ENCODE measurements around the gene DPH1. TPM values are rescaled to one million over a fixed set of nuclear protein-coding genes. Genes with fewer than 3 reads are reported as not detected.

Gene DPH1
- total RNA-seq, 4 donors from 2014 or later, result 23.5 to 33.7 (median 25.0) TPM

DNA sequence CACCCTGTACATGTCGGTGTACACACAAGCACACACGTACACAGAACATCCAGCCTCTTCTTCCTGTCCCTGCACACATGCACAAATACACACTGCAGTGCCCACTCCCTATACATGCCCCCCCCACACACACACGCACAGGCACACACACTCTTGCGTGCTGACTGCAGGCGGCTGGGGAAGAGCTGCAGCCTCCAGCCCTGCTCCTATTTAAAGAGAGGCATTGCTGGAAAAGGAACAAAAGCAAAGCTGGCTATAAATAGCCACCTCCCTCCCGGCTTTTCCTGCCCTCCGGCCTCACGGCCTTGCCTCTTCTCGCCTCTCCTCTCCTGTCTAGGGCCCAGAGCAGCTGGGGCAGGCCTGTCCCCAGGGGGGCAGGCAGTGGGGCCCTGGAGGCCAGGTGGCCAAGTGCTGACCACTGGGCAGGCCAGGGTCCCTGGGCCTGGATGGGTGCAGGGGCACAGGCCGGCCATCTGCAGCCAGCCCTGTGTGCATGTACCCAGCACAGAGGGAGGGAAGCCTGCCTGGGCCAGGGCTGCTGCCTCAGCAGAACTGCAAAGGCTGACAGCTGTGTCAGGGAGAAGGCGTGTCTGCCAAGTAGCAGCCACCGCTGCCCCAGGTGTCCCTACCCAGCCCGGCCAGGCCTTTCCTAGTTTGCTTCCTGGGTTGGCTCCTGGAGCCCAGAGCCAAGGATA is 30.2 kb upstream of the DPH1 start:
- TF ChIP-seq, protein P1, sequence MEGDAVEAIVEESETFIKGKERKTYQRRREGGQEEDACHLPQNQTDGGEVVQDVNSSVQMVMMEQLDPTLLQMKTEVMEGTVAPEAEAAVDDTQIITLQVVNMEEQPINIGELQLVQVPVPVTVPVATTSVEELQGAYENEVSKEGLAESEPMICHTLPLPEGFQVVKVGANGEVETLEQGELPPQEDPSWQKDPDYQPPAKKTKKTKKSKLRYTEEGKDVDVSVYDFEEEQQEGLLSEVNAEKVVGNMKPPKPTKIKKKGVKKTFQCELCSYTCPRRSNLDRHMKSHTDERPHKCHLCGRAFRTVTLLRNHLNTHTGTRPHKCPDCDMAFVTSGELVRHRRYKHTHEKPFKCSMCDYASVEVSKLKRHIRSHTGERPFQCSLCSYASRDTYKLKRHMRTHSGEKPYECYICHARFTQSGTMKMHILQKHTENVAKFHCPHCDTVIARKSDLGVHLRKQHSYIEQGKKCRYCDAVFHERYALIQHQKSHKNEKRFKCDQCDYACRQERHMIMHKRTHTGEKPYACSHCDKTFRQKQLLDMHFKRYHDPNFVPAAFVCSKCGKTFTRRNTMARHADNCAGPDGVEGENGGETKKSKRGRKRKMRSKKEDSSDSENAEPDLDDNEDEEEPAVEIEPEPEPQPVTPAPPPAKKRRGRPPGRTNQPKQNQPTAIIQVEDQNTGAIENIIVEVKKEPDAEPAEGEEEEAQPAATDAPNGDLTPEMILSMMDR (IDR thresholded peaks at IDR 0.05; ENCODE audit: low read depth), result no peak

DNA sequence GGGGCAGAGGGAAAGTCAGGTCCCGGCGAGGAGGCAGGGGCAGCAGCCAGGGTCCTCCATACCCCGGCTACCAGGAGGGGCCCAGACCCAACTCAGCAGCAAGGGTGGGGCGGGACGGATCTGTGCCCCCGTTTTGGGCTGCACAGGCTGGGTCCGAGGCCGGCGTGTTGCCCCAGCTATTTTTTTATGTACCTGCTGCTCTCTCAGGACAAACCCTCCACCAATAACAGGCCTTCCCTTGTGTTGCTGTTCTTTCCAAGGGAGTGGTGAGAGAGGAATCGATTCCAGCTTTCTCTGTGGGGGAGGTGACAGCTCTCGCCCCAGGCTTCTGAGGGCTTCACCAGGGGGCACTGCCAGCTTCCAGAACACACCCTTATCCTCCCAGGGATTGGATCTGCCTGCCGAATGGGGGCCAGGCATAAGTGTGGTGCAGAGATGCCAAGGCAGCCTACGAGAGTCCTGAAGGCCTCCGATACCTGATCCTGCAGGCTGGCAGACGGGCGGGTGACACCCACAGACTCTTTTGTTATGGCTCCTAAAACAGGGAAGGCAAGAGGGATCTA is 27.1 kb upstream of the DPH1 start:
- TF ChIP-seq, protein P1 (IDR thresholded peaks at IDR 0.05; ENCODE audit: low read depth), result no peak

DNA sequence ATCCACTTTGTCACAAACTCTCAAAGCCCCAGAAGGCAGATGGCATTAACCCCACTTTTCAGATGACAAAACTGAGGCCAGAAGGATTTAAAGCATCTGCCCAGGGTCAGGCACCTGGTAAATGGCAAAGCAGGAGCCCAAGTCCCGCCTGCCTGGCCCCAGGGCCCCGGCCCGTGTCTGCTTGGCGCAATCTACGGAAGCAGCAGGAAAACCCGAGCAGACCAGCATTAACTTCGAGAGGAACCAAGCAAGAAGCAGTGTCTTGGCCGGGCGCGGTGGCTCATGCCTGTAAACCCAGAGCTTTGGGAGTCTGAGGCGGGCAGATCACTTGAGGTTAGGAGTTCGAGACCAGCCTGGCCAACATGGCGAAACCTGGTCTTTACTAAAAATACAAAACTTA is 26.4 kb upstream of the DPH1 start:
- TF ChIP-seq, protein P1 (IDR thresholded peaks at IDR 0.05; ENCODE audit: low read depth), result no peak

DNA sequence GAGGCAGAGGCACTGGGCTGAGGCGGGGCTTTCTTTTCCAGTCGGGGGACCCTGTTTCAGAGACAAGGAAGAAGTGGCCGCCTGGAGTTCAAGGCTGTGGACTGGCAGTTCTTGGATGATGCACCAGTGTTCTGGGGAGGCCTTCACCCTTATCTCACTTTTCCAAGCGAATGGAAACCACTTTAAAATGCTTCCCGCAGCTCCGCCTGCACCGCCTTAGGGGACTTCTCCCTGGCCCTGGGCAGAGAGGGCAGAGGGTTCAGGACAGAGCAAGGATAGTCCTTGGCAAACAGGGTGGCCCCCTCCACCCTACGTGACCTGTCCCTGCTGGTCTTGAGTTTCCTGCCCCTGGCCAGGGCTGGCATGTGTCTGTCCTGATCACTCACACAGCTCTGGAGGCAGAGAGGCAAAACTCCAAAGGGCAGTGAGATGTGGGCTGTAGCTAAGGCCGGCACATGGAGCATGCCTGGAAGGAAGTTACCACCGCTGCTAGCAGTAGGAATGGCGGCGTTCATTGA is 25.5 kb upstream of the DPH1 start:
- TF ChIP-seq, protein P1 (IDR thresholded peaks at IDR 0.05; ENCODE audit: low read depth), result no peak

DNA sequence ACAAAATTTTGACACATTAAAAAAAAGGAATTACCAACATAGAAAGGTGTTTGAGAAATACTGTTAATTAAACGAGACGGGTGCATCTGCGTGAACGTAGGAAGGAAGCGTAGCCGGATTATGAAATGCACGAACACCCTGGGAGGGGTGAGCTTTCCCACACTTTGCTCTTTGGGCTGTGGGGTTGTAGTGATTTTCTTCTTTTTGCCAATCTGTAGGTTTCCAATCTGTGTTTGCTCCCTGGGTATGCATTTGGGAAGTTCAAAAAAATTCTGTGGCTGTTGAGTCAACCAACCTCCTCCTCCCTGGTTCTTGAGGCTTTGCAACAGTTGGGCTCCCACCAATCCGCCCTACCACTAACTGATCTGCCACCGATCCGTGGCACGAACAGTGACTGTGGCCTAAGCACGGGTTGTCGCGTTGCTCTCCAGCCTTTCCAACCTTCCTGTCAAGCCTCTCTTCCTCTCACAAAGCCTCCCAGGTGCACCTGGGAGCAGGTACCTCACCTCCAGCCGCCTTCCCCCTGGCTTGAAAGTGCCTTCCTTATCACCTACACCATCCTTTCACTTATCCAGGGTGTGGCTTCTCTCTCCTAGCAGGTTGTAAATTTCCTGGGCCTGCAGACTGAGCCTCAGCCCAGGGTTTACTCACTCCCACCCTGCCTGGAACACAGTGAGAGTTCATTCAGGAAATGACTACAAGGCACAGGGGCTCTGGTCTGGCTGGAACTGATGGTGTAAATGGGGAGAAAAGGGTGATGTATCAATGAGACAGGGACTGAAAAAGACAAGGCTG is 21.4 kb upstream of the DPH1 start:
- TF ChIP-seq, protein P1 (IDR thresholded peaks at IDR 0.05; ENCODE audit: low read depth), result no peak

DNA sequence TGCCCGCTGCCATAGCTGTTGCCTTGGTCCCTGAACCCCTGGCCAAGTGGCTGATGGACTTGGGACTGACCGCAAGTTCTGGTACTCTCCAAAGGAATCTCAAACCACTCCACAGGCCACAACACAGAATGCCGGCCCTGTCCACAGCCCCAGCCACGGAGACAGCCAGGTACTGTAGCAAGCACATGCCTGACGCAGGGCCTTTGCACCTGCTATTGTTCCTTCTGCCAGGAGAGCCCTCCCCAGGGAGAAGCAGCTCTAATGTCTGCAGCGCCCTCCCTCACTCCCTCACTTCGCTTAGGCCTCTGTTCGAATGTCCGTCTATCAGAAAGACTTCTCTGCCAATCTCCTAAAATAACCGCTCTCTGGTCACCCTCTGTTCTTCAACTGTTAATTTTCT is 20.2 kb upstream of the DPH1 start:
- TF ChIP-seq, protein P1 (IDR thresholded peaks at IDR 0.05; ENCODE audit: low read depth), result no peak
